ENCODE results near the gene SLC38A1. TPM values are rescaled to one million over a fixed set of nuclear protein-coding genes. Genes with fewer than 3 reads are reported as not detected.

The SLC38A1 gene
- total RNA-seq, 1 experiment from 2014 or later, result 155 TPM

DNA sequence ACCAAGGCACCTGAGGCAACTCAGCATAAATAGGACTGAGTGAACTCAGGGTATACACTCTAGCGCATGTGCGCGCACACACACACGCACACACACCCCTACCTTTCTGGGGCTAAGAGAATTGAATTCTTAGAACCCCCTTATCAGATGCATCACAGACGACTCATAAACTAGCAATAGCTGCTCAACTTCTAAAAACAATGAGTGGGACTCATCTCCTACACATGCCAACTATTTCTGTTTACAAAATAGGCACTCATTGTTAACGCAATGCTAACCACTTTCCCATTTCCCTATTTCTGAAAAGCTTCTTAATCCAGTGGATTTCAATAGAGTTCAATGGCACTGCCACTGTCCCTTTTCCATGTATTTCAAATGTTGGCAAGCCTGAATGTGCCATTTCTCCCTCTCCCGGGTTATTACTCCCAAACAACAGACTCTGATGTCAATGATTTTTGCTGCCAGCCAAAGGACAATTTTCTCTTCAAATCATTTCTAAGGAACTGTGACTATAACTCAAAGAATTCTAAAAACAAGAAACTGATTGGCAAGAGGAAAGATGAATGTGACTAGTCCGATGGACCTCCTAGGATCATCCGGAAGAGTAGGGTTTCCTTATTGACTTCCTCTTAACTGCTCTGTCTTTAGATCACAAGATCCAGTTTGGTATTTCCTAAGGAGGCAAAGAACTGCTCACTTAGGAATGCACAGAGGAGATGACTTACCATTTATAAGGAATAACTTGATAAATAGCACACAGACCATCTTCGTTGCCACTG is 48.8 kb downstream of the SLC38A1 start (continued):
- TF ChIP-seq ELF1 (IDR thresholded peaks at IDR 0.05; ENCODE audit: borderline replicate concordance, low read depth) (no peak), RAD21 (IDR thresholded peaks at IDR 0.05; ENCODE audit: low read depth) (no peak), TCF7L2 (IDR thresholded peaks at IDR 0.05; ENCODE audit: borderline replicate concordance, extremely low read depth, insufficient read depth, insufficient read length) (no peak), CEBPB (IDR thresholded peaks at IDR 0.05; ENCODE audit: low read depth) (peak; percentile 60; the same call in 1 of the 2 replicates)

DNA sequence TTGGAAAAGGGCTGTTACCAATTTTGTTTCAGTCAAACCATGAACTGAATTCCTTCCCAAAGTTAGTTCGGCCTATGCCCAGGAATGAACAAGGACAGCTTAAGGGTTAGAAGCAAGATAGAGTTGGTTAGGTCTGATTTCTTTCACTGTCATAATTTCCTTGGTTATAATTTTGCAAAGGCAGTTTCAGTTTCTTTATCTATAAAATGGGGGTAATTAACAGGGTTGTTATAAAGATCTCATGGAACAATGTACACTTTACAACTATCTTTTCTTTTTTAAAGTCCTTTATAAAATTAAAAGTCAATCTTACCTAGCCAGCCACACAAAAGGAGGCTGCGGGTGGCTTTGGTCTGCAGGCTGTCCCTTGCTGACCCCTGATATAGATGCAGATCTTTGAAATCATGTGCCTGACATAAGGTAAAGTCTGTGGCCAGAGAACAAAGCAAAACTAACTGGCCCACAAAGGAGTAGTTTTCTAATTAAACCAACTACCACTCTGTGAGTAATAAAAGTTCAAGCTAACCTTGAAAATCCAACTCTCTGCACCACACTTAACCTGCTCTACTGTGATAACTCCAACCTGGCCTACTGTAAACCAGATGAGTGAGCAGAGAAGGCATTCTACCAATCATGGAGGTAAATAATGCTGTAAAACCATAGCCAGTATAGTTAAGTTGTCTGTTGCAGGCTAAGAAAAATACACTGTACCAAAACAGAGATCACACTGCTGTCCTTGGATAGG is 49.5 kb downstream of the SLC38A1 start:
- intact Hi-C loops (cut with micrococcal nuclease), result no loop called here
- H3K79me2 ChIP-seq (ENCODE audit: insufficient read depth, low read length), result peaks cover 81% of the 10 kb centered on the region
- RAD21 ChIA-PET (ENCODE audit: low non-redundant PET in 1 of 2, low total read pairs in 2 of 2, uncharacterized antibody in 2 of 2, unreplicated experiment in 2 of 2), result no interaction called here

More for the DNA sequence above, 49.5 kb downstream of the SLC38A1 start:
- Histone ChIP-seq H3K4me2 (ENCODE audit: low read length) (peak overlapping the region; percentile 42), H3K4me1 (ENCODE audit: control insufficient read depth in 1 of 2, insufficient read depth in 2 of 2, low read length in 2 of 2) (peaks cover 29 to 47% of the 10 kb centered on the region in 2 experiments), H3K36me3 (ENCODE audit: control insufficient read depth in 1 of 2, insufficient read depth in 2 of 2, low read length in 2 of 2) (peaks cover 0 to 19% of the 10 kb centered on the region in 2 experiments; a peak in 1 of 4 replicates), H3K27me3 (ENCODE audit: insufficient read depth, low read length) (no peaks in the 10 kb centered on the region), H3K9ac (ENCODE audit: low read length) (peak overlapping the region; percentile 9; the same call in 1 of the 2 replicates), H3K4me3 (replicated peaks in 1 of 2; ENCODE audit: low read depth in 1 of 2, low read length in 2 of 2) (peak overlapping the region in 1 of 2 experiments; percentile 12; a peak in 1 of 4 replicates), H4K20me1 (ENCODE audit: insufficient read depth) (peaks cover 3% of the 10 kb centered on the region; the same call in 1 of the 2 replicates), H3K9me3 (ENCODE audit: control insufficient read depth in 1 of 2, insufficient read depth in 1 of 2, low read depth in 1 of 2, low read length in 2 of 2) (no peaks in the 10 kb centered on the region), H2AFZ (ENCODE audit: low read depth, low read length, poor library complexity, severe bottlenecking) (no peak overlapping the region), H3K27ac (ENCODE audit: low read depth, low read length) (peak overlapping the region; percentile 15; the same call in 1 of the 2 replicates), H3K9me2 (ENCODE audit: insufficient read depth) (no peaks in the 10 kb centered on the region)
- no peak for TF ChIP-seq SP1 (IDR thresholded peaks at IDR 0.05; ENCODE audit: low read depth)
- no peak for TF ChIP-seq ZNF274 (IDR thresholded peaks at IDR 0.05; ENCODE audit: low read depth, low read length)
- TF ChIP-seq, protein P1, sequence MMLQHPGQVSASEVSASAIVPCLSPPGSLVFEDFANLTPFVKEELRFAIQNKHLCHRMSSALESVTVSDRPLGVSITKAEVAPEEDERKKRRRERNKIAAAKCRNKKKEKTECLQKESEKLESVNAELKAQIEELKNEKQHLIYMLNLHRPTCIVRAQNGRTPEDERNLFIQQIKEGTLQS (IDR thresholded peaks at IDR 0.05), result no peak
- no peak for TF ChIP-seq SRF (IDR thresholded peaks at IDR 0.05; ENCODE audit: low read depth)
- TF ChIP-seq EZH2 (IDR thresholded peaks at IDR 0.05), result no peak
- no peak for TF ChIP-seq ZFX (IDR thresholded peaks at IDR 0.05)
- no peak for TF ChIP-seq JUND (IDR thresholded peaks at IDR 0.05)
- TF ChIP-seq, protein P2, sequence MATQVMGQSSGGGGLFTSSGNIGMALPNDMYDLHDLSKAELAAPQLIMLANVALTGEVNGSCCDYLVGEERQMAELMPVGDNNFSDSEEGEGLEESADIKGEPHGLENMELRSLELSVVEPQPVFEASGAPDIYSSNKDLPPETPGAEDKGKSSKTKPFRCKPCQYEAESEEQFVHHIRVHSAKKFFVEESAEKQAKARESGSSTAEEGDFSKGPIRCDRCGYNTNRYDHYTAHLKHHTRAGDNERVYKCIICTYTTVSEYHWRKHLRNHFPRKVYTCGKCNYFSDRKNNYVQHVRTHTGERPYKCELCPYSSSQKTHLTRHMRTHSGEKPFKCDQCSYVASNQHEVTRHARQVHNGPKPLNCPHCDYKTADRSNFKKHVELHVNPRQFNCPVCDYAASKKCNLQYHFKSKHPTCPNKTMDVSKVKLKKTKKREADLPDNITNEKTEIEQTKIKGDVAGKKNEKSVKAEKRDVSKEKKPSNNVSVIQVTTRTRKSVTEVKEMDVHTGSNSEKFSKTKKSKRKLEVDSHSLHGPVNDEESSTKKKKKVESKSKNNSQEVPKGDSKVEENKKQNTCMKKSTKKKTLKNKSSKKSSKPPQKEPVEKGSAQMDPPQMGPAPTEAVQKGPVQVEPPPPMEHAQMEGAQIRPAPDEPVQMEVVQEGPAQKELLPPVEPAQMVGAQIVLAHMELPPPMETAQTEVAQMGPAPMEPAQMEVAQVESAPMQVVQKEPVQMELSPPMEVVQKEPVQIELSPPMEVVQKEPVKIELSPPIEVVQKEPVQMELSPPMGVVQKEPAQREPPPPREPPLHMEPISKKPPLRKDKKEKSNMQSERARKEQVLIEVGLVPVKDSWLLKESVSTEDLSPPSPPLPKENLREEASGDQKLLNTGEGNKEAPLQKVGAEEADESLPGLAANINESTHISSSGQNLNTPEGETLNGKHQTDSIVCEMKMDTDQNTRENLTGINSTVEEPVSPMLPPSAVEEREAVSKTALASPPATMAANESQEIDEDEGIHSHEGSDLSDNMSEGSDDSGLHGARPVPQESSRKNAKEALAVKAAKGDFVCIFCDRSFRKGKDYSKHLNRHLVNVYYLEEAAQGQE (IDR thresholded peaks at IDR 0.05; ENCODE audit: low read depth), result no peak
- no peak for TF ChIP-seq POLR2AphosphoS5 (IDR thresholded peaks at IDR 0.05; ENCODE audit: low read depth, low read length)
- no peak for TF ChIP-seq CEBPB (IDR thresholded peaks at IDR 0.05; ENCODE audit: low read depth)
- no peak for TF ChIP-seq MAX (IDR thresholded peaks at IDR 0.05)
- no peak for TF ChIP-seq SIN3A (IDR thresholded peaks at IDR 0.05; ENCODE audit: low read depth)
- TF ChIP-seq, protein P3, sequence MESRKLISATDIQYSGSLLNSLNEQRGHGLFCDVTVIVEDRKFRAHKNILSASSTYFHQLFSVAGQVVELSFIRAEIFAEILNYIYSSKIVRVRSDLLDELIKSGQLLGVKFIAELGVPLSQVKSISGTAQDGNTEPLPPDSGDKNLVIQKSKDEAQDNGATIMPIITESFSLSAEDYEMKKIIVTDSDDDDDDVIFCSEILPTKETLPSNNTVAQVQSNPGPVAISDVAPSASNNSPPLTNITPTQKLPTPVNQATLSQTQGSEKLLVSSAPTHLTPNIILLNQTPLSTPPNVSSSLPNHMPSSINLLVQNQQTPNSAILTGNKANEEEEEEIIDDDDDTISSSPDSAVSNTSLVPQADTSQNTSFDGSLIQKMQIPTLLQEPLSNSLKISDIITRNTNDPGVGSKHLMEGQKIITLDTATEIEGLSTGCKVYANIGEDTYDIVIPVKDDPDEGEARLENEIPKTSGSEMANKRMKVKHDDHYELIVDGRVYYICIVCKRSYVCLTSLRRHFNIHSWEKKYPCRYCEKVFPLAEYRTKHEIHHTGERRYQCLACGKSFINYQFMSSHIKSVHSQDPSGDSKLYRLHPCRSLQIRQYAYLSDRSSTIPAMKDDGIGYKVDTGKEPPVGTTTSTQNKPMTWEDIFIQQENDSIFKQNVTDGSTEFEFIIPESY (IDR thresholded peaks at IDR 0.05; ENCODE audit: extremely low read depth, insufficient replicate concordance, low read length), result no peak
- TF ChIP-seq TCF7L2 (IDR thresholded peaks at IDR 0.05; ENCODE audit: borderline replicate concordance, extremely low read depth, insufficient read depth, insufficient read length), result no peak
- DNase-seq (ENCODE audit: low read depth, low spot score) (no peak), ATAC-seq (no peak; the same call in 1 of the 2 replicates)
- no TSS peak for BruUV-seq (replicated peaks)
- ChIA-PET POLR2A (no interaction called here), CTCF (no interaction called here)

Data from HCT116 (cell line).